Activated naive CD4-positive, alpha-beta T cell treated with anti-CD3 and anti-CD28 coated beads, Interleukin-2, amount 10 ng/mL, durations not matched to agents 7 days and 5 days (primary cell): Measurements from ENCODE around the gene CREB3.

ENCODE experiments used
- CTCF ChIA-PET: fragments of 350-600 bp; sonication (Branson Sonifier 250); formaldehyde crosslinking; loops from one replicate; lab custom pipeline; 2021; ENCODE audit warnings: antibody characterized with exemption; lab: Charles Lee
- DNase-seq: peaks from one replicate; pipeline ENCODE4 v3.0.0-alpha.2; 2020
- H3K27ac Mint-ChIP-seq: one replicate; pipeline ENCODE4 v1.8.0; 2021; ENCODE audit warnings: mild to moderate bottlenecking, moderate library complexity, mixed read lengths
- H3K27me3 Mint-ChIP-seq: one replicate; pipeline ENCODE4 v1.8.0; 2021; ENCODE audit warnings: mild to moderate bottlenecking, mixed read lengths
- H3K36me3 Mint-ChIP-seq: one replicate; pipeline ENCODE4 v1.8.0; 2021; ENCODE audit warnings: mixed read lengths
- H3K4me1 Mint-ChIP-seq: one replicate; pipeline ENCODE4 v1.8.0; 2021; ENCODE audit warnings: mixed read lengths
- H3K4me3 Mint-ChIP-seq: one replicate; pipeline ENCODE4 v1.8.0; 2021; ENCODE audit warnings: mild to moderate bottlenecking, moderate library complexity, mixed read lengths
- H3K9me3 Mint-ChIP-seq: one replicate; pipeline ENCODE4 v1.8.0; 2021; ENCODE audit warnings: mixed read lengths

The CREB3 gene

GRCh38 chr9:35723908-35724307, 8.6 kb upstream of the CREB3 start:
- Mint-ChIP-seq H3K36me3 (peaks cover 62% of the 10 kb centered on the region), H3K27ac (no peak overlapping the region), H3K4me3 (no peak overlapping the region), H3K4me1 (no peaks in the 10 kb centered on the region), H3K27me3 (no peaks in the 10 kb centered on the region), H3K9me3 (no peaks in the 10 kb centered on the region)
- no peak for DNase-seq
- CTCF ChIA-PET = interaction anchor here (1.1 to 1.3 kb wide), 2 partner anchors 27 to 32 kb away, joined by 3 to 6 read pairs; no protein-coding TSS in a partner anchor

GRCh38 chr9:35725362-35725761, 7.1 kb upstream of the CREB3 start:
- Mint-ChIP-seq H3K4me1 (no peaks in the 10 kb centered on the region), H3K36me3 (peaks cover 49% of the 10 kb centered on the region), H3K27ac (no peak overlapping the region), H3K9me3 (no peaks in the 10 kb centered on the region), H3K27me3 (no peaks in the 10 kb centered on the region), H3K4me3 (no peak overlapping the region)
- DNase-seq = no peak
- CTCF ChIA-PET = interaction anchor here (3.8 kb wide), 1 partner anchor 29 kb away, joined by 43 read pairs; no protein-coding TSS in a partner anchor

DNA sequence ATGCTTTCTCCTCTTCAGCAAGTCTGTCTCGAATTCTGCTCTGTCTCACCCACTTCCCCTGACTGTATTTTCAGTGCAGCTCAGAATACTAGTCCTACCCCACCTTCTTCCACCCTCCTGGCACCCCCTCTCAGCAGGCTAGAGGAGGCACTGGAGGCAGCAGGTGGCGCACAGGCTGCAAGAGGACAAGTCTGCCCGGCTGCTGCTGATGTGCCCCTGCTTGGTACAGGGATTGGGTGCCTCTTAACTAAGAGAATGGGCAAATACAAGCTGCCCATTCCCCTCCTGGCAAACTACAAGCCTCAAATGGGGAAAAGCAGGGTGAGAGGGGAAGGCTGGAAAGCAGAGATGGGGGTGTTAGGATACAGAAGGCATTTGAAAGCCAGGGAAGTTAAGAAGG, 5.5 kb upstream of the CREB3 start:
- Mint-ChIP-seq H3K36me3 (peaks cover 38% of the 10 kb centered on the region), H3K9me3 (no peaks in the 10 kb centered on the region), H3K27ac (peak overlapping the region; percentile 47), H3K4me3 (peak overlapping the region; percentile 44), H3K27me3 (no peaks in the 10 kb centered on the region), H3K4me1 (peaks cover 7% of the 10 kb centered on the region)
- CTCF ChIA-PET = interaction anchor here (0.8 to 3.8 kb wide), 14 partner anchors 9 to 155 kb away, joined by 3 to 43 read pairs (median 6); partner anchors contain the start of genes ARHGEF39, CCDC107, CD72 and GBA2
- peak; percentile 65 for DNase-seq

GRCh38 chr9:35727676-35728040, 4.8 kb upstream of the CREB3 start:
- H3K36me3 Mint-ChIP-seq = peaks cover 32% of the 10 kb centered on the region
- no peak overlapping the region for H3K4me3 Mint-ChIP-seq
- CTCF ChIA-PET = interaction anchor here (1.2 to 3.8 kb wide), 15 partner anchors 8 to 111 kb away, joined by 3 to 43 read pairs (median 6); partner anchors contain the start of genes ARHGEF39, CCDC107, CD72 and GBA2
- H3K9me3 Mint-ChIP-seq = no peaks in the 10 kb centered on the region
- H3K4me1 Mint-ChIP-seq = peaks cover 7% of the 10 kb centered on the region
- H3K27me3 Mint-ChIP-seq = no peaks in the 10 kb centered on the region
- H3K27ac Mint-ChIP-seq = no peak overlapping the region
- no peak for DNase-seq

GRCh38 chr9:35728041-35728971, 4.2 kb upstream of the CREB3 start:
- no peak overlapping the region for H3K4me3 Mint-ChIP-seq
- no peak overlapping the region for H3K27ac Mint-ChIP-seq
- H3K27me3 Mint-ChIP-seq = no peaks in the 10 kb centered on the region
- H3K4me1 Mint-ChIP-seq = peaks cover 12% of the 10 kb centered on the region
- CTCF ChIA-PET = interaction anchor here (0.8 to 5.0 kb wide), 16 partner anchors 8 to 112 kb away, joined by 3 to 43 read pairs (median 6); partner anchors contain the start of genes ARHGEF39, CCDC107, CD72 and GBA2
- peak; percentile 56 for DNase-seq
- no peaks in the 10 kb centered on the region for H3K9me3 Mint-ChIP-seq
- H3K36me3 Mint-ChIP-seq = peaks cover 29% of the 10 kb centered on the region

DNA sequence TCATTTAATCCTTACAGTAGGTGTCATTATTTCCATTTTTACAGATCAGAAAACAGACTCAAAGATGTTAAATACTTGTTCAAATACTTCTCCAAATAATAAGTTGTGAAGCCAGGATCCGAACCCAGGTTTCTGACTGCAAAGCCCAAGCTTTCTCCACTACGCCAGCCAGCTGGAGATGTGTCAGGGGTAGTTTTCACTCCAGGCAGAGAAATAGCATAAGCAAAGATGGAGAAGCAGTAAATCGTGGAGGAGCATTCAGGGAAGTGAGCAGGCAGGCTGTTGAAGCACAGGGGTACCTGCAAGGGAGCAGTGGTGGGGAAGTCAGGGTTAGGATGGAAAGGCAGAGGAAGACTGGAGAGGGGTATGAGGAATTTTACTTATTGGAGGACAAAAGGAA, 3.4 kb upstream of the CREB3 start:
- peaks cover 17% of the 10 kb centered on the region for H3K4me1 Mint-ChIP-seq
- no peaks in the 10 kb centered on the region for H3K27me3 Mint-ChIP-seq
- no peaks in the 10 kb centered on the region for H3K9me3 Mint-ChIP-seq
- no peak overlapping the region for H3K27ac Mint-ChIP-seq
- no peak for DNase-seq
- H3K4me3 Mint-ChIP-seq = no peak overlapping the region
- peaks cover 24% of the 10 kb centered on the region for H3K36me3 Mint-ChIP-seq
- CTCF ChIA-PET = interaction anchor here (0.8 to 5.0 kb wide), 12 partner anchors 9 to 239 kb away, joined by 3 to 43 read pairs (median 6); partner anchors contain the start of genes CCDC107, CD72, GBA2 and MSMP

DNA sequence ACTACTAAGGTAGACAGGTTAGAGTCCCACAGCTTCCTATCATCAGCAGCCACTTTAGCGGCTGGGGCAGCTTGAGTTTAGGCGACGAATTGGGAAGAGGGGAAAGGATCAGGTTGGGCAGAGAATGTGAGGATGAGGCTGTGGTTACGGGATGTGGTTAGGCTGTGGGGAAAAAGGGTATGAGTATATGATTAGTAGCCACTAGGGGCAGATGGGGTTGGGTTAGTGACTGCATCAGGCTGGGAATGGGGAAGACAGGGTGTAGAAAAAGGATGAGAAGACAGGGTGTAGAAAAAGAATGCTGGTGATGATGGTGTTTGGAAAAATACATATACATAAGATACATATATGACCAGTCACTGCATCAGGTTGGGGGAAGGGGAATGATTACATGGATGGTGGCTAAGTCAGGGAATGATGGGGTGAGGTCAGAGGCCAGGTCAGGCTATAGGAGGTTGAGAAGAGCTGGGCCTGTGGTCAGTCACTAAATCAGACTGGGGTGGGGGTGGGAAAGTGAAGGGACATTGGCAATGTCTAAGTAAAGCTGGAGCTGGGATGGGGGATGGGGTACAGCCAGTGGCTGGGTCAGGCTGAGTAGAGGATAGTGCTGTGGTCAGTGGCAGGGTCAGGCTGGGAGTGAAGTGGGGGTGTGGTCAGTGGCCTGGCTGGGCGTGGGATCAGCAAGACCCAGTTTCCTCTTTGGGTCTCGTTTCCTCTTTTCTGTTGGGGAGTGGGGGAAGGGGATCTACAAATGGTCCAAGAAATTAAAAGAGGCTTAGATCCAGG, 2.6 kb upstream of the CREB3 start:
- H3K4me3 Mint-ChIP-seq = no peak overlapping the region
- CTCF ChIA-PET = interaction anchor here (1.3 to 5.0 kb wide), 14 partner anchors 9 to 240 kb away, joined by 3 to 25 read pairs (median 8); partner anchors contain the start of genes CCDC107, CD72, GBA2 and MSMP
- H3K27ac Mint-ChIP-seq = peak overlapping the region; percentile 21
- peaks cover 20% of the 10 kb centered on the region for H3K4me1 Mint-ChIP-seq
- H3K36me3 Mint-ChIP-seq = peaks cover 19% of the 10 kb centered on the region
- no peaks in the 10 kb centered on the region for H3K27me3 Mint-ChIP-seq
- no peaks in the 10 kb centered on the region for H3K9me3 Mint-ChIP-seq
- peak; percentile 48 for DNase-seq

GRCh38 chr9:35730486-35730854, 2.0 kb upstream of the CREB3 start:
- Mint-ChIP-seq H3K36me3 (peaks cover 23% of the 10 kb centered on the region), H3K4me3 (no peak overlapping the region), H3K9me3 (no peaks in the 10 kb centered on the region), H3K27me3 (no peaks in the 10 kb centered on the region), H3K27ac (peak overlapping the region; percentile 13), H3K4me1 (peaks cover 24% of the 10 kb centered on the region)
- CTCF ChIA-PET = interaction anchor here (0.8 to 5.0 kb wide), 17 partner anchors 14 to 616 kb away, joined by 3 to 25 read pairs (median 5); partner anchors contain the start of genes ARHGEF39, CCDC107, GBA2 and MSMP
- no peak for DNase-seq

DNA sequence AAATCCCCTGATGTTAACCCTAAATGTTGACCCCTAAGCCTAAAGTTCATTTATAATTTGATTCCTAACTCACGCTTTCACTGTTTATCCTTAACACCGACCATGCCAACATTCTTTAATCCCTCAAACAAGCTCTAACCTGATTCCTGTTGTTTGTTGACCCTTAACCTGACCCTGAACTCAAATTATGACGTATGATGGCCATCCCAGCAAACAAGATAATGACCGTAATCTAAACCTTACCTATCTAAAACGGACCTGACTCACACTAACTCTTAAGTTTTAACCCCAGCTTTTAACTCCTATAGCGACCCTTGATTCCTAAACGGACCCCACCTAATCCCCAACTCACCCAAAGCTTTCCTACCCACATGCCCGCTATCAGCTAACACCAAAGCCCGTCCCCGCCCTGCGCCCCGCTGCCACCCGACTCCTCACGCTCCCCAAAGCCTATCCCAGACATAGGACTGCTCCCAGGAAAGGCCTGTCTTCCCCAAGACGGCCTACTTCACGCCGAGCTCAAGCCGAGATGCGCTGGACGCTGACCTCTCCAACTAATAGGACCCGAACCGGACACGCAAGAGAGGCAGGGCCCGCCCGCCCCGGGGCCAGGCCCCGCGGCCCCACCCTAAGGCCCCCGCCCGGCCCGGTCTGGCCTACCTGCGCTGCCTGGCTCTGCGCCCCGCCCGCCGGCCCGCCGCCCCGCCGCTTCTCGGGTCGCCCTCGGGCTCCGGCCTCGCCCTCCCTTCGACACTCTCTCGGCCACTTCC, 866 bp upstream of the CREB3 start:
- no peak for DNase-seq
- no peak overlapping the region for H3K4me3 Mint-ChIP-seq

DNA sequence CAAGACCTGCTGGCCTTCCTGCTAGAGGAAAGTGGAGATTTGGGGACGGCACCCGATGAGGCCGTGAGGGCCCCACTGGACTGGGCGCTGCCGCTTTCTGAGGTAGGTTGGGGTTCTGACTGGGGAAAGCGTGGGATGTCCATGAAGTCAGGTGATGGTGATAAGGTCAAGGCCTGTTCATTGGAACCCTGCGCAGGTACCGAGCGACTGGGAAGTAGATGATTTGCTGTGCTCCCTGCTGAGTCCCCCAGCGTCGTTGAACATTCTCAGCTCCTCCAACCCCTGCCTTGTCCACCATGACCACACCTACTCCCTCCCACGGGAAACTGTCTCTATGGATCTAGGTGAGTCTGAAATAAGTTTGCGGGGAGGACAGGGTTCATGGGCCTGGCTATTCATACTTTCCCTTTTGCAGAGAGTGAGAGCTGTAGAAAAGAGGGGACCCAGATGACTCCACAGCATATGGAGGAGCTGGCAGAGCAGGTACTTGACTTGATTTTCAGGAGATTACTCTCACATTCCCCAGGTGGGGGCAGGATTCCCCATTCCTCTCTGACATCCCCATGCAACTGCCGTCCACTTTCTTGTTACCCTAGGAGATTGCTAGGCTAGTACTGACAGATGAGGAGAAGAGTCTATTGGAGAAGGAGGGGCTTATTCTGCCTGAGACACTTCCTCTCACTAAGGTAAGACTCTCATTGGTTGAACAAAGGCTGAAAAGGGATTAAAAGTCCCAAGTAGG, 505 bp downstream of the CREB3 start:
- CTCF ChIA-PET = interaction anchor here (0.8 to 5.0 kb wide), 9 partner anchors 9 to 129 kb away, joined by 4 to 25 read pairs (median 9); partner anchors contain the start of genes CCDC107, GBA2, MSMP and RGP1
- Mint-ChIP-seq H3K4me3 (no peak overlapping the region), H3K27me3 (no peaks in the 10 kb centered on the region), H3K36me3 (peaks cover 29% of the 10 kb centered on the region), H3K9me3 (no peaks in the 10 kb centered on the region), H3K4me1 (peaks cover 34% of the 10 kb centered on the region), H3K27ac (peak overlapping the region; percentile 92)
- DNase-seq = peak; percentile 39

More for the DNA sequence above, 866 bp upstream of the CREB3 start:
- Mint-ChIP-seq H3K27me3 (no peaks in the 10 kb centered on the region), H3K4me1 (peaks cover 34% of the 10 kb centered on the region), H3K27ac (peak overlapping the region; percentile 86), H3K9me3 (no peaks in the 10 kb centered on the region), H3K36me3 (peaks cover 26% of the 10 kb centered on the region)
- CTCF ChIA-PET = interaction anchor here (0.8 to 5.0 kb wide), 19 partner anchors 10 to 617 kb away, joined by 3 to 25 read pairs (median 5); partner anchors contain the start of genes ARHGEF39, CCDC107, GBA2 and MSMP

GRCh38 chr9:35734096-35734495, 1.6 kb downstream of the CREB3 start:
- no peaks in the 10 kb centered on the region for H3K27me3 Mint-ChIP-seq
- no peaks in the 10 kb centered on the region for H3K9me3 Mint-ChIP-seq
- CTCF ChIA-PET = interaction anchor here (0.5 to 5.7 kb wide), 7 partner anchors 13 to 148 kb away, joined by 3 to 83 read pairs (median 5); partner anchors contain the start of genes CCDC107, GBA2, RGP1 and RMRP
- H3K36me3 Mint-ChIP-seq = peaks cover 41% of the 10 kb centered on the region
- DNase-seq = no peak
- H3K27ac Mint-ChIP-seq = no peak overlapping the region
- peaks cover 34% of the 10 kb centered on the region for H3K4me1 Mint-ChIP-seq
- no peak overlapping the region for H3K4me3 Mint-ChIP-seq

DNA sequence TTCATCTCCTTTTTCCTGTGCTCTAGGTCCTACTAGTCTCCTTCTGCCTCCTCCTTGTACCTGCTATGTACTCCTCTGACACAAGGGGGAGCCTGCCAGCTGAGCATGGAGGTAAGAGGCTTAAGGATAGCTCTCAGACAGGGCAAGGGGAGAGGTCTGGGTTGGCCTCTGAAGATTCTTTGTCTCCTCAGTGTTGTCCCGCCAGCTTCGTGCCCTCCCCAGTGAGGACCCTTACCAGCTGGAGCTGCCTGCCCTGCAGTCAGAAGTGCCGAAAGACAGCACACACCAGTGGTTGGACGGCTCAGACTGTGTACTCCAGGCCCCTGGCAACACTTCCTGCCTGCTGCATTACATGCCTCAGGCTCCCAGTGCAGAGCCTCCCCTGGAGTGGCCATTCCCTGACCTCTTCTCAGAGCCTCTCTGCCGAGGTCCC, 3.8 kb downstream of the CREB3 start:
- no peak overlapping the region for H3K4me3 Mint-ChIP-seq
- peaks cover 31% of the 10 kb centered on the region for H3K4me1 Mint-ChIP-seq
- no peaks in the 10 kb centered on the region for H3K9me3 Mint-ChIP-seq
- CTCF ChIA-PET = interaction anchor here (0.5 to 5.7 kb wide), 13 partner anchors 9 to 272 kb away, joined by 3 to 83 read pairs (median 5); partner anchors contain the start of genes GBA2, MSMP and RGP1
- no peaks in the 10 kb centered on the region for H3K27me3 Mint-ChIP-seq
- peaks cover 44% of the 10 kb centered on the region for H3K36me3 Mint-ChIP-seq
- H3K27ac Mint-ChIP-seq = no peak overlapping the region
- DNase-seq = peak; percentile 81
